ENCODE results near the gene SUPT6H.

Gene SUPT6H

GRCh38 chr17:28750178-28751047 lies 88.4 kb downstream of the SUPT6H start:
- peak; percentile 93 for DNase-seq (ENCODE audit: low read depth)
- TF ChIP-seq CTCF (IDR thresholded peaks at IDR 0.05; ENCODE audit: low read depth, low read length): peak; percentile 99
- TF ChIP-seq MAX (IDR thresholded peaks at IDR 0.05; ENCODE audit: low read depth, low read length): peak; percentile 68
- TF ChIP-seq POLR2A (IDR thresholded peaks at IDR 0.05; ENCODE audit: extremely low read depth, insufficient read length): peak; percentile 14
- peak; percentile 64 for TF ChIP-seq MYC (IDR thresholded peaks at IDR 0.05; ENCODE audit: low read depth, low read length)
- no peak overlapping the region for H3K4me3 ChIP-seq (ENCODE audit: low read depth, low read length)

GRCh38 chr17:28751600-28752366 lies 89.8 kb downstream of the SUPT6H start:
- TF ChIP-seq POLR2A (IDR thresholded peaks at IDR 0.05; ENCODE audit: extremely low read depth, insufficient read length): no peak
- no peak for TF ChIP-seq CTCF (IDR thresholded peaks at IDR 0.05; ENCODE audit: low read depth, low read length)
- TF ChIP-seq MAX (IDR thresholded peaks at IDR 0.05; ENCODE audit: low read depth, low read length): no peak
- no peak for TF ChIP-seq MYC (IDR thresholded peaks at IDR 0.05; ENCODE audit: low read depth, low read length)
- no peak for DNase-seq (ENCODE audit: low read depth)
- no peak overlapping the region for H3K4me3 ChIP-seq (ENCODE audit: low read depth, low read length)
